ENCODE results near the gene LDLRAD3. TPM values are rescaled to one million over a fixed set of nuclear protein-coding genes. Genes with fewer than 3 reads are reported as not detected.

Gene LDLRAD3
- total RNA-seq, 3 donors from 2014 or later, result 1.0 to 8.1 (median 2.0) TPM

DNA sequence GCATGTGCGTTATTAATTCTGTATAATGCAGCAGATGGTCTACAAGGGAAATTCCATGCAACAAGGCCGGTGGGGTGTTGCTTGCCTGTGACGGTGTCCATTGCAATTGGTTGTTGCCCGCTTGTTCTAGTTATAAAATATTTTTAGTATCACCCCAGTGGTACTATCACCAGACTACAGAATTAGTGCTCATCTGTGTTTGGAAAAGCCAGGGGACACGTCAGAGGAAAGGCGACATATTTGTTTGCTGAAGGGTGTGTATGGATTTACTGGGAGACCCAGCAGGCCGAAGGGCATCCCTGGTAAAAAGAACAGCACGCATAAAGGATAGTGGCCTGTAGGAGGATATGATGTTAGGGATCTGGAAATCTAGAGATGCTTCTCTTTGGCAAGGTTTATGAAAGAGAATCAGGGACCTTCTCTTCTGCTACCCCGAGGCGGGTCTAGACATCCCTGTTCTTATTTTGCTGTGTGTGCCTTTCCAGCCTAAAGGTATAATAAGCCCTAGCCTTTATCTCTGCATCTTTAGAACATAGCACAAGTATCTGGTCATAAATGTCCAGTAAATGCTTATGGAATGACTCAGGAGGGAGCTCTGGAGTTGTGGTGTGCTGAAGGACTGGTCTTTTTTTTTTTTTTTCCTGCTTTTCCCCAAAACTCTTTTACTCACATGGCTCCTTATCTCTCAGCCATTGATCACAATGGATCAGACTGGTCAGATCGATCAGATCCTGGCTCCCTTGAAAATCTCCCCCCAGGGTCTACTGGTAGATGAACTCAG, 90.9 kb downstream of the LDLRAD3 start:
- no peaks in the 10 kb centered on the region for H3K4me1 ChIP-seq (ENCODE audit: low read depth)
- no peak for ATAC-seq
- TF ChIP-seq, protein P1, sequence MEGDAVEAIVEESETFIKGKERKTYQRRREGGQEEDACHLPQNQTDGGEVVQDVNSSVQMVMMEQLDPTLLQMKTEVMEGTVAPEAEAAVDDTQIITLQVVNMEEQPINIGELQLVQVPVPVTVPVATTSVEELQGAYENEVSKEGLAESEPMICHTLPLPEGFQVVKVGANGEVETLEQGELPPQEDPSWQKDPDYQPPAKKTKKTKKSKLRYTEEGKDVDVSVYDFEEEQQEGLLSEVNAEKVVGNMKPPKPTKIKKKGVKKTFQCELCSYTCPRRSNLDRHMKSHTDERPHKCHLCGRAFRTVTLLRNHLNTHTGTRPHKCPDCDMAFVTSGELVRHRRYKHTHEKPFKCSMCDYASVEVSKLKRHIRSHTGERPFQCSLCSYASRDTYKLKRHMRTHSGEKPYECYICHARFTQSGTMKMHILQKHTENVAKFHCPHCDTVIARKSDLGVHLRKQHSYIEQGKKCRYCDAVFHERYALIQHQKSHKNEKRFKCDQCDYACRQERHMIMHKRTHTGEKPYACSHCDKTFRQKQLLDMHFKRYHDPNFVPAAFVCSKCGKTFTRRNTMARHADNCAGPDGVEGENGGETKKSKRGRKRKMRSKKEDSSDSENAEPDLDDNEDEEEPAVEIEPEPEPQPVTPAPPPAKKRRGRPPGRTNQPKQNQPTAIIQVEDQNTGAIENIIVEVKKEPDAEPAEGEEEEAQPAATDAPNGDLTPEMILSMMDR (IDR thresholded peaks at IDR 0.05), result no peak
- no peak for DNase-seq
- intact Hi-C loops (cut with DNase I, micrococcal nuclease), result loop anchor here in 1 of 2 donors (5.0 kb wide), 1 partner anchor 53 kb away; no protein-coding TSS in a partner anchor
- no peaks in the 10 kb centered on the region for H3K36me3 ChIP-seq (ENCODE audit: low read depth)
- H3K4me3 ChIP-seq, result no peak overlapping the region
- no peaks in the 10 kb centered on the region for H3K9me3 ChIP-seq

DNA sequence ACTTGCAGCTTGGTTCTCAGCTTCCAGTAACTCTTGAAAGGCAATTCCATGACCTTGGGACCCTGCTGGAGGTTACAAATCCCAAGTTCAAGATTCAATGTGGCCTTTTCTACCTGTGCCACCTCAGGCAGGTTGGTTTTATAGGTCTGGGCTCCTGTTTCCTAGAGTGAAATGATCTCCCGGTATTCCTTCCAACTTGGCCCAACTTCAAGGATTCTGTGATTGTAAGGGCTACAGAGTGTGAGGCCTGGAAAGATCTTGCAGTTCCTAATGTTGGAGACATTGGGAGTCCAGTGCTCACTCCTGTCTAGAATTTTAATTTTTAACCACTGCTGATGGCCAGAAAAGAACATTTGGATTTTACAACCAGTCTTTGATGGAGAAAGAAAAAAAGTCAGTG, 91.6 kb downstream of the LDLRAD3 start:
- H3K4me1 ChIP-seq (ENCODE audit: low read depth), result no peaks in the 10 kb centered on the region
- H3K9me3 ChIP-seq, result no peaks in the 10 kb centered on the region
- no peaks in the 10 kb centered on the region for H3K36me3 ChIP-seq (ENCODE audit: low read depth)
- no peak overlapping the region for H3K4me3 ChIP-seq
- DNase-seq (no peak), ATAC-seq (no peak)
- intact Hi-C loops (cut with DNase I, micrococcal nuclease), result loop anchor here in 1 of 2 donors (5.0 kb wide), 1 partner anchor 52 kb away; no protein-coding TSS in a partner anchor
- TF ChIP-seq, protein P1 (IDR thresholded peaks at IDR 0.05), result no peak

DNA sequence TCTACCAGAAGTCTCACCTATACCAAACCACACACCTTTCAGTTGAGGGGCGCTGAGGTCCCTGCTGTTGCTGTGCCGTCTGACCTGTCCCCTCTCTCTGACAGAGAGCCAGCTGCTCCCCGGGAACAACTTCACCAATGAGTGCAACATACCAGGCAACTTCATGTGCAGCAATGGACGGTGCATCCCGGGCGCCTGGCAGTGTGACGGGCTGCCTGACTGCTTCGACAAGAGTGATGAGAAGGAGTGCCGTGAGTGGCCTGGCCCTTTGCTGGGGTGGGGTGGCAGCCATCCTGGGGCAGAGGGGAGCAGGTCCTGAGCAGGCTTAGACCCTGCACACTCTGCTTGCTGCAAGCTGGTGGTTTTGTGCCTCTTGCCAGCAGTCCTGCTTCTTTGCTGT, 92.1 kb downstream of the LDLRAD3 start:
- no peak for DNase-seq
- Histone ChIP-seq H3K36me3 (ENCODE audit: low read depth) (no peaks in the 10 kb centered on the region), H3K4me3 (no peak overlapping the region), H3K9me3 (no peaks in the 10 kb centered on the region), H3K4me1 (ENCODE audit: low read depth) (no peaks in the 10 kb centered on the region)
- intact Hi-C loops (cut with DNase I, micrococcal nuclease), result loop anchor here in 1 of 2 donors (5.0 kb wide), 1 partner anchor 51 kb away; no protein-coding TSS in a partner anchor
- ATAC-seq, result no peak
- TF ChIP-seq, protein P1 (IDR thresholded peaks at IDR 0.05), result no peak

DNA sequence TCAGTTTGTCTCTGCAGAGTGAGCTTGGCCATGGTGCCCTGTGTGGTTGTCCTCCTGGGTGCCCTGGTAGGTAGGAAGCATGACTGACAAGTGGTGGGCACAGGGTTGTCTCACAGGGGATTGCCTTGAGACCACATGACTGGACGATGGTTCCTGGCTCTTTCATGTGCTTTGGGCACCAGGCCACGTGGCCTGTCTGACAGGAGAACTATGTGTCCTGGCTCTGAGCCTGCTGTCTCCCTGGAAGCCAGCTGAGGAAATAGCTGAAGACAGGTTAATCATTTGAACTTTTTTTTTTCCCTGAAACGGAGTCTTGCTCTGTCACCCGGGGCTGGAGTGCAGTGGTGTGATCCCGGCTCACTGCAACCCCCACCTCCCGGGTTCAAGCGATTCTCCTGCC, 93.2 kb downstream of the LDLRAD3 start:
- TF ChIP-seq, protein P1 (IDR thresholded peaks at IDR 0.05), result no peak
- no peak for DNase-seq
- ATAC-seq, result no peak
- intact Hi-C loops (cut with DNase I, micrococcal nuclease), result loop anchor here in 1 of 2 donors (5.0 kb wide), 1 partner anchor 50 kb away; no protein-coding TSS in a partner anchor
- Histone ChIP-seq H3K36me3 (ENCODE audit: low read depth) (no peaks in the 10 kb centered on the region), H3K4me1 (ENCODE audit: low read depth) (no peaks in the 10 kb centered on the region), H3K9me3 (no peaks in the 10 kb centered on the region), H3K4me3 (no peak overlapping the region)

DNA sequence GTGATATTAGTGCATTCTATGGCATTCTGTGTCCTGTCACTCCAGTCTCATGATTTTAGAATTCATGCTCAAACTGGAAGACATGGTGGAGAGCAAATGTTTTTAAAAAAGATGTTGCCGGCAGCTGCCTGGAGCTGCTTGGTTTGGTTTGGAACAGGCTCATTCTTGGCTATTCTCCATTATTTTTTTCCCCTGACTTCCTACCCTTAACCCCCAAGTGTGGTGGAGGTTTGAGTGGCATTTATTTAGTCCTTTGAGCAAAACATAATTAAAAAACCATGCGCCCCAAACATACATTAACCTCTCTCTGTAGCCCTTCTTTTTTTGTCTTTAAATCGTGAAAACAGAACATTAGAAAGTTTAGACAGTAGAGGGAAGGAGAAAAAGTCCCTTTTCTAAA, 94.7 kb downstream of the LDLRAD3 start:
- TF ChIP-seq, protein P1 (IDR thresholded peaks at IDR 0.05), result no peak
- Histone ChIP-seq H3K36me3 (ENCODE audit: low read depth) (no peaks in the 10 kb centered on the region), H3K4me1 (ENCODE audit: low read depth) (no peaks in the 10 kb centered on the region), H3K9me3 (no peaks in the 10 kb centered on the region), H3K4me3 (no peak overlapping the region)
- intact Hi-C loops (cut with DNase I, micrococcal nuclease), result loop anchor here in 1 of 2 donors (5.0 kb wide), 1 partner anchor 49 kb away; no protein-coding TSS in a partner anchor
- no peak for ATAC-seq
- no peak for DNase-seq
